GM18520 (cell line): ENCODE results near the gene SMCO2.

Experiments used
- ATAC-seq: cut with Tn5 transposase; IDR thresholded peaks from one replicate; pipeline ENCODE4 v1.9.1; 2021; ENCODE audit not compliant: unreplicated experiment

SMCO2 gene

GRCh38 chr12:27549801-27550652 is 103.5 kb downstream of the SMCO2 start:
- no peak for ATAC-seq

- ATAC-seq: no peak
Measured at GRCh38 chr12:27550653-27550975, 104.1 kb downstream of the SMCO2 start.

DNA sequence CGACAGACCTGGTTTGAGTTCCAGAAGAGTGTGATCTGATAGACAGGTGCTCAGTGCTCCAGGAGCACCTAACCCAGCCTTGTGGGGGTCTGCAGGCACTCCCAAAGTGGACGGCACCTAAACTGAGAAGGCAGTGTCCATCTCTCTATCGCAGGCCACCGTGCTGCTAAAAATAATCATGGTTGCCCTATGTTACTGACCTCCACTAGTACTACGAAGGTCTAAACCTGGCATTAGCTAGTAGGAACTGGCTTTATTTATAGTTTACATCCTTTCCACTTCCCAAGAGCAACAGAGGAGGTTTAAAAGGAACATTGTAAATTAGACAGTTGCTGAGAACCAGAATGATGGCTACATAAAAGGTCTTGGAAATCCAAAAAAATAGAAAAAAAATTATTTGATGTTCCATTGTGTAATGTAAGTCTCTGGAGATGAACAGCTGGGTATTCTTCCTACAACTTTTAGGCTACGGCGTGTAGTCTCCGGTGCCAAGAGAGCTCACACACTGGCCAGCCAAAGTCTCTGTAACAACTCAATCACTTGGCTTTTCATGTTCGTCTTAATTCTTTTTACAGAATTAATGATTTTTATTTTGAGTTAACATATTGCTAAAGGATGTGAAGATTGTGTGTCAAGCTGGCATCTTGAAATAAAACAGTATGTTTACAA is 104.8 kb downstream of the SMCO2 start:
- no peak for ATAC-seq
